Activated T-helper 9 cell treated with anti-CD3 and anti-CD28 coated beads, Interleukin-2, amount 50 U/mL, for 16 hours (primary cell): ENCODE data around the gene KIF5B.
"Not testable (repeated sequence)": the region's sequence is repeated elsewhere in the genome, so short reads cannot be mapped to it uniquely, and the experiment has no call there.

Experiments
- DNase-seq: peaks from one replicate; pipeline ENCODE4 v3.0.0-alpha.2; 2020; ENCODE audit warnings: low read depth

The KIF5B gene

DNA sequence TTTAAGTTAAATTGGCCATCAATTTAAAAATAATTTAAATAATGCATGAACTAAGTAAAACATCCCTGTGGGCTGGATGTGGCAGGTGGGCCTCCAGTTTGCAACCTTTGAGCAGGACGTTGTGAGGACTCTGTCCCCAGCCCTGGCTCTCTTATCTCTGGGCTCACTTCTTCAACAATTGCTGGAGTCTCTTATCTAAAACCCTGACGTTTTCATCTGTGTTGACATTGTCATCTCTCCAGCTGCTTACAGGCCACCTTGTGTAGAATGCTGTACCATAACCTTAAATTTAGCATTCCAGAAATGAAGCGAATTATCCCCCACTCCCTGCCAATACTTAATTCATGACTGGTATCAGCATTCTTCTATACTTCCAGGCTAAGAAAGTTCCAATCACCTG, 3.2 kb upstream of the KIF5B start:
- DNase-seq: no peak

DNA sequence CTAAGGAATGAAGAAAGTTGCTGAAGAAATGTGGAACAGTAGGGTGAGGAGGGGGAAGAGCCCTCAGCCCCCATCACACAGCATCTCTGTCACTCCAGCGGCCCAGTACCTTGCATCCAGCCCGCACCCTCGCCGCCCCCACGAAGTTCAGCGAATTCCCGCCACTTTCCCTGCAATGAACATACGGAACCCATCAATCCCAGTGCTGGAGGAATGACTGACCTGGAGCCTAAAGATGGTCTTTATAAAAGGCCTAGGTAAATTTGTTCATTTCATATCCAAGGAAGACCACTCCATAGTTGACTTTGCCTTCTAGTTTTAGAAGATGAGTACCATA, 779 bp upstream of the KIF5B start:
- no peak for DNase-seq

DNA sequence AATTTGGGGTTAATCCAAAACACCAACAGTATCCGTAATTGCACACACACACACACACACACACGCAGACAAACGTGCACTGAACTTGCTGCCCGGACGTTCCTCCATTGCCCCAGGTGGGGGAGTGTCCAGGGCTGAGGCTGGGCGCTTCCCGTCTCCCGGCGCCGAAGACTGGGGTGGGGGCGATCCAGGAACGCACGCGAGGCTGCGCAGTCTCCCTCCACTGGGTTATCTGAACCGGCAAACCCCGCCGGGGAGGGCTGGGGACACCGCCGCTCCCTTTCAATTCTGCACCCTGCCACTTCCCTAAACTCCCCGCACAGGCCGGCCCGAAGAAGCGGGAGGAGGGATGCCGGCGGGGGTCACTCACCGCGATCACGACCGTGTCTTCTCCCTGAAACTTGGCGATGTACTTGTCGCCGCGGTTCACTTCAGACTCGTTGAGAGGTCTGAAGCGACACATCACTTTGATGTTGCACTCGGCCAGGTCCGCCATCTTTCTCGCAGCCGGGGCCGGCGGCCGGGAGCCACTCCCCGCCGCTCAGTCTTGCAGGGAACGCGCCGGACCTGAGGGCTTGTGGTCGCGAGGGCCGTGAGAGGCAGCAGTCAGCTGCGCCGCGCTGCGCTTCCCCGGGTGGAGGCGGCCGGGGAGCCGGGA, 618 bp downstream of the KIF5B start:
- DNase-seq: peak; percentile 37

DNA sequence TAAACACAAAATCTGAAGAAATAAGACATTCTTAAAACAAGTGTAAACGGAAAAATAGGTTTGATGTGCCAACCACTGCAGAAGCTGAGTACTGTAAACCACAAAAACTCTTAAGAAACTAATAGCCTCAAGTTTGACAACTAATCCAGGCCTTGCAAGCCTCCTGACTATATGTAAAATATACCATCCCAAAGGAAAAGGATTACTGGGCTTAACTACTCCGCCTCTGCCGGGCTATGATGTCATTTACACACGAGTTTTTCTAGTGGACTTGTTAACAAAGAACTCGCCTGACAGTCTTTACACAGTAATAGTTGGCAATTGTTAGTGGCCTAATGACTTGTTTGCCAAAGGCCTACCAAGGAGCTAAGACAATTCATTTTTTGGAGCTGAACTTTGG, 2.1 kb downstream of the KIF5B start:
- no peak for DNase-seq

DNA sequence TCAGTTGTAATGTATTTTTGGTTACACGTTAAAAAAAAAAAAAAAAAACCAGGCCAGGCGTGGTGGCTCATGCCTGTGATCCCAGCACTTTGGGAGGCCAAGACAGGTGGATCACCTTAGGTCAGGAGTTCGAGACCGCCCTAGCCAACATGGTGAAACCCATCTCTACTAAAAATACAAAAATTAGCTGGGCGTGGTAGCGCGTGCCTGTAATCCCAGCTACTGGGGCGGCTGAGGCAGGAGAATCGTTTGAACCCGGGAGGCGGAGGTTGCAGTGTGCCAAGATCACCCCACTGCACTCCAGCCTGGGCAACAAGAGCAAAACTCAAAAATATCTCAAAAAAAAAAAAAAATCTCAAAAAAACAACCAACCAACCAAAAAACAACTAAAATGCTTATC, 2.8 kb downstream of the KIF5B start:
- DNase-seq: not testable (repeated sequence)

DNA sequence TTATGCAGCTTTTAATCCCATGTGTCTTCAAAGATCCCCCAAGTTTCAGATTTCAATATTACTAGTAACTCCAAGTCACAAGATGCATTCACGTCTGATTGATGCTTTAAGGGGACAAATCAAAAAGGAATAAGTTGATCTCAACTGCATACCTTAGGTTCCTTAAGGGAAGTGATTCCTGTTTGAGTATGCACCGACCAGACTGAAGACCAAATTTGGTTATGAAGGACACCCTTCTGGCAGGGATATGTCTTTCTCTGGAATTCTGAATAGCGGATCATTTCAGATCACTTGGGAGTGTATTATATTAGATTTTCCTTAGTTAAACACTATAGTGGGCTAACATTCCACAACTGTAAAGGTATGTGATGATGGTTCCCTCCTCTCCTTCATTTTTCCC, 4.3 kb downstream of the KIF5B start:
- no peak for DNase-seq

DNA sequence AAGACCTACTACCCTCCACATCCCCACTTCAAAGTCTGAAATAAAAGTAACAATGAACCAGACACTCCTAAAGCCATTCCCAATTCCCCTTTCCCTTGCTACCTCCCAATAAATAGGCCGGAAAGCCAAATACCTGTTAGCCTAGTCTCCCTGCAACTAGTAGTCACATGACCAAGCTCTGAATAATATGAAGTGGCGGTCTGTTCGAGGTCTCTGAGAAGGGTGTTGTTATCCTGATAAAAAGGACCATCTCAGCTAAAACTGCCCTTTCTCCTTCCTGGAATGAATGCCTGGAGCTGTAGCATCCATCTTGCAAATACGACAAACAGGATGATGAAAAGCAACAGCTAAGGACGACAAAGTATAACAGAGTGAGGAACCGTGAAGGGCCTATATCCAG, 6.0 kb downstream of the KIF5B start:
- DNase-seq: no peak

DNA sequence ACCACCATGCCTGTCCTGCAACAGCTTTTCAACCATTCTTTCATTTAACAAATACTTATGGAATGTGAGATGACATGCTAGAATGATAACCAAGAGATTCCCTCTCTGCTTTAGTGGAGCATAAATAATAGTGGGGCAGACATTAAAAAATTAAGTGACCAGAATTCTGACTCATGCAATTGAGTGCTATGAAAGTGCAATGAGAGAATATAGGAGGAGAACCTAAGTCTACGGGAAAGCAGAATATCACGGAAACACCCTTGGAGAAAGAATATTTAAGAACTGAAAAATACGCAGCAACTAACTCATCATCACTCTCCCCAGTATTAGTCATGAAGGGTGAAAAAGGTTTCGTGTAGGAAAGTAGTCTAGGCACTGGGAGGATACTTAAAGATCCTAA, 7.1 kb downstream of the KIF5B start:
- DNase-seq: no peak

DNA sequence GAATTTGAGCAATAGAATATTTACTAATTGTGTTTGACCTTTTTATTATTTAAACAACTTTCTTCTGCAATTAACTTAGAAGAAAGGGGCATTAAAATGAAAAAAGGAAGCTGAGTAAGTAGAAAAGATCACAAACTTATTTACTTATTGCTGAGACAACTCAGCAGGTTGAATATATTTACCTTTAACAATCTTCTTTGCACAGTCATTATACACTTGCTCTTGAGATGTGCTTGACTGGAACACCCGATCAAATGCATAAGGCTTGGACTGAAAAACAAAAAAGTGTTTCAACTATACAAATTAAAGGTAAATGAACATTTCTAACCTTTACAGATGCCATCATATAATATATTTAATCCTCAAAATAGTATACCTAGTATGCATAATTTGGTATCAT, 7.9 kb downstream of the KIF5B start:
- no peak for DNase-seq

DNA sequence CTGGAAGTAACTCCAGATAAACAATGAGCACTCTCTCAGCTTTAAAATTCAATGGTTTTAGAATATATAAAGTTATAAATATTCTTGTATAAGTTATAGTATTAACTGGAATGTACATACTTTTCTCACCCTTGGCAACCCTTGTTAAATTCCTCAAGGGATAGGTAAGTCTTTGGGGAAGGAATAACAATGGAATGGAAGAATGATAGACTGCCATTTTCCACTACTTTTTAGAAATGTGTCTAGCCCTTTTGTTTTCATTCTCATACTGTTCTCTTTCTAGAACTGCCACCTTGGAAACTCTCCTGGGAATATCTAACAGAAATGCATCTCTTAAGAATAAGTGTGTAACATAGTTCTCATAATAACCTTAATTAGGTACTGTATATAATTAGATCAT, 8.3 kb downstream of the KIF5B start:
- DNase-seq: no peak

DNA sequence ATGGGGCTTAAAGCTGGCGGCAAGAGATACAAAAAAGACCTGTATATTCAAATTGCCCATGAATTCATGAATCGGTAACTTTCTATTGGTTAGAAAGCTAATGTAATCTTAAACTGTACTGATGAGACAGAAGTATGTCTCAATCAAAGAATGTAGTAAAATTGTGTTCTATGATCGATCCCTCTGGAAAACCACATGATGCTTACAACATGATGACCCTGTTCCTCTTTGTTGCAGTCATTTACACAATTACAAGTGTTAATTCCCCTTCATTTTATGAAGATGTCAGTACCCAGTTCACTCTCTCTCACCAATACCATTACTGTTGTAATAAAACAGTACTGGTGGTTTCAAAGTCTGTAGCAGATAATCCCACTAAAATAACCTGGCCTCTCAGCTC, 10.1 kb downstream of the KIF5B start:
- no peak for DNase-seq

DNA sequence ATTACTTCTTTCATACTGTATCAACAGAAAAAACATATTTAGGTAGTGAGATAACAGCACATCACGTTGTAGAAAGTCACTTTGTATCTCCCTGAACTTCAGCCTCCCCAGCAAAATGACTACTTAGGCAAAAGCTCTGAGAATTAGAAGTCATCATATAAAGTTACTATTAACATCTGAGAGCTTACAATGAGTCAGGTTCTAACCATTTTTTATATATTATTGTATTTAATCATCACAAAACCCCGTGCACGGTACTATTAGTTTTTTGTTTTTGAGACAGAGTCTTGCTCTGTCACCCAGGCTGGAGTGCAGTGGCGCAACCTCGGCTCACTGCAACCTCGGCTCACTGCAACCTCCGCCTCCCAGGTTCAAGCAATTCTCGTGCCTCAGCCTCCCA, 13.5 kb downstream of the KIF5B start:
- DNase-seq: not testable (repeated sequence)

DNA sequence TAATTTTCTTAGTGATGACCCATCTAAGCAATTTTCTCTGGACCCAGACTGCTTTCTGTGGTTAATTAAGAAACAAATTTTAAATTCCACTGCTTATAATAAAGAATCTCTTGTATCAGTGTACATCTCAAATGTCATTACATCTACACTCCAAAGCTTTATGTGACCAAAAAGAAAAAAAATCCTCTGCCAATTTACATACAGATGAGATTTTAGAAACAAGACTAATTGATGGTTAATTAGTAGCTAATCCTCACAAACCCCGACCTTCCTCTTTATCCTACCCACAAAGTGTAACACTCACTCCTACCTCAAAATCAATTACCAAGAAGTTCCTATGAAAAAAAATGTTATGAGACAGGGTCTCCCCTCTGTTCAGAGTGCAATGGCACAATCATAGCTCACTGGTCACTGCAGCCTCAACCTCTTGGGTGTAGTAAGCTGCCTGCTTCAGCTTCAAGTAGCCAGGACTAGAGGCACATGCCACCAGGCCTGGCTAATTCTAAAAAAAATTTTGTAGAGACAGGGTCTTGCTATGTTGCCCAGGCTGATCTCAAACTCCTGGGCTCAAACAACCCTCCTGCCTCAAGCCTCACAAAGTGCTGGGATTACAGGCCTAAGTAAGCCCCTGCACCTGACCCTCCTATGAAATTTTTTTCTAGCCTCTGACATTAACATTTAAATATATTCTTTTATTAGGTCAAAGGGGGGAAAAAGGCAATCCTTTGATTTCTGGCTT, 14.8 kb downstream of the KIF5B start:
- no peak for DNase-seq

DNA sequence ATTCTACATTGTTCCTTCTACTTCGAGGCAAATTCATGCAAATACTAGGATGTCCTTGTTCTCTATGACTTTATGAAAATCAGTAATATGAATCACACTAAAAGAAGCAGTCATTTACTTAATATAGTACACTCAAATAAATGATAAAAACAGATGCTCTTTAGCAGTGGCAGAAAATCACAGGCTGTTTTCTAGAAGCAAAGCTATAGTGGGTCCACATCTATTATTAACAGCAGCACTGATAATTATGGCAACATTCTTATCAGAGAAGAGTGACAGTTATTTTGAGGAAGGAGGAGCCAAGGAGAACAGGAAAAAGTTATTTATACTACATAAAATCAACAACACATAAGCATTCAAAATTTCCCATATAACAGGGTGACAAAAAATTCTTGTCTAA, 16.5 kb downstream of the KIF5B start:
- no peak for DNase-seq

DNA sequence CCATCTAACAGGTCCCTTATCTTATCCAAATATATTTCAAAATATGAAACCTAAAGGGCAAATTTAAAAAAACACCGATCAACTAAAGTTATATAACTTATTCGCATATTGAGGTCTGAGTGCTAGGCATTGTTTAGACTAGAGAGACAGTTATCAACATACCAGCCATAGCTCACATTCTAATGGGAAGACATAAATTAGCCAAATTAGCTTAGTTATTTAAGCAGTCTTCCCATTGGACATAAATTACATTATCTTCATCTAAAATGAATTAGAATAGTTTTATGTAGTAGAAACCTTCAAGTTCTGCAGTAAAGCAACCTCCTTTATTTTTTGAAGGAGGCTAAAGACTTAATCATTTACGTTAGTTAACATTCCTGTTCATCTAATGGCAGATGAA, 17.4 kb downstream of the KIF5B start:
- DNase-seq: no peak

DNA sequence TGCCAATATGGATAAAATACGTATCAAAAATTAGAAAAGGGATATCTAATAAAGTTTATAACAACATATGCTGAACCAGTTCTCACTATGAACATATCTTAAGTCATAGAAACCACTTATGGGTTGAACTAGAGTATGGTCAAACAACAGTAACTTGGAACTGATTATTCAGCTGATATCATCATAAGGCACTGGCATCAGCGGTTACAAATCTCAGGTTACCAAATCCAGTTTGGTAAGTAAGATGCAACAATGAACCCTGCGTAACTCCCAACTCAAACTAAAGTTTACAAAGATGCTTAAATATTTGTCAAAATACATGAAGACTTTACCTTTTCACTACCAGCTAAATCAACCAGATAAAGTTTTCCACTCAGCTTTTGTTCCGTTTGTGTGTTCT, 19.3 kb downstream of the KIF5B start:
- no peak for DNase-seq

DNA sequence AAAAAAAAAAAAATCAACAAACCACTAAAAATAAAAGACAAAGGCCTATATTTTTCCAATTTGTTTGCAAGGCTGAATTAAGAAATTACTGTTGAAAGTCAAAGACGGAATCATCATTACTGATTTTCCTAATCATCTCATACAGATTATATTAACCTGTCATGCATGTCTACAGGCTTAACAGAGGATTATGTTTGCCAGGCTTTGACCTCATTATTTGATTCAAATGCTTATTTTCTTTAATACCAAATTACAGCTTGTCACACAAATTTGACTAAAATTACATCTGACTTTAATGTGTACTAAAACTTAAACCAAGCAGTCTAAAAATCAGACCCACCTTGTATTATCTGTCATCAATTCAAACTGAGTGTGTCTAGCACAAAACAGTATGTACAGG, 21.2 kb downstream of the KIF5B start:
- no peak for DNase-seq

DNA sequence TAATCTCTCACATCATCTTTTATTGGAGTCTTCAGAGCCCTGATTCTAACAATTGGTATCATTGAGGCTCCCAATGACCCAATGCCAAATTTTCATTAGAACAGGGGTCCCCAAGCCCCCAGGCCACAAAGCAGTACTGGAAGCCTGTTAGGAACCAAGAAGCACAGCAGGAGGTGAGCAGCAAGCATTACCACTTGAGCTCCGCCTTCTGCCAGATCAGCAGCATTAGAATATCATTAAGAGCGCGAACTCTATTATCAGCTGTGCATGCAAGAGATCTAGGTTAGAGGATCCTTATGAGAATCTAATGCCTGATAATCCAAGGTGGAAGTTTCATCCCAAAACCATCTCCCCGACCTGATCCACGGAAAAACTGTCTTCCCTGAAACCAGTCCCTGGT, 23.1 kb downstream of the KIF5B start:
- no peak for DNase-seq

DNA sequence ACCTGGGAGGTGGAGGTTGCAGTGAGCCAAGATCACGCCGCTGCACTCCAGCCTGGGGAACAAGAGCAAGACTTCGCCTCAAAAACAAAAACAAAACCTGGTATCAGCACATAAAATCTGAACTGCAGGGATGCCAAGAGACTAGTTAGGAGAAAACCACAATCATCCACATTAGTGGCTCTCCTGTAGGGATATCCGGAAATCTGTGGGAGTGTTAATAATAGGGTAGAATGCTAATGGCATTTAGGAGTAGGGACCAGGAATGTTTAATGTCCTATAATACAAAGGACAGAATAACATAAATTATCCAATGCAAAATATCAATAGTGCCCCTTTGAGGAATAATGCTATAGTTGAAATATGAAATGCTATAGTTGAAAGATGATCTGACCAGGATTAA, 24.3 kb downstream of the KIF5B start:
- DNase-seq: no peak

DNA sequence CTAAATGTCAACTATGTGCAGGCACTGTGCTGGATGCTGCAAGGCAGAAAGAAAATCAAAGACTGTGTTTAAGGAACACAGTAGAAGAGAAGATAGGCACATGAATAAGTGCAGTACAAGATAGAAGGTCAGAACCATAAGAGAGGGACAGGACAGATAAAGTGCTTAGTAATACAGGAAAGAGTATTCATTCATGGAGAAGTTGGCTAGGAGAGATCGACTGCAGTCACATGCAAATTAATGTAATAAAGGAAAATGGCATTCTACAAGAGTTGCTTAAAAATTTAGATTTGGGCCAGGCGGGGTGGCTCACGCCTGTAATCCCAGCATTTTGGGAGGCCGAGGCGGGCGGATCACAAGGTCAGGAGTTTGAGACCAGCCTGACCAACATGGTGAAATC, 24.8 kb downstream of the KIF5B start:
- DNase-seq: no peak

DNA sequence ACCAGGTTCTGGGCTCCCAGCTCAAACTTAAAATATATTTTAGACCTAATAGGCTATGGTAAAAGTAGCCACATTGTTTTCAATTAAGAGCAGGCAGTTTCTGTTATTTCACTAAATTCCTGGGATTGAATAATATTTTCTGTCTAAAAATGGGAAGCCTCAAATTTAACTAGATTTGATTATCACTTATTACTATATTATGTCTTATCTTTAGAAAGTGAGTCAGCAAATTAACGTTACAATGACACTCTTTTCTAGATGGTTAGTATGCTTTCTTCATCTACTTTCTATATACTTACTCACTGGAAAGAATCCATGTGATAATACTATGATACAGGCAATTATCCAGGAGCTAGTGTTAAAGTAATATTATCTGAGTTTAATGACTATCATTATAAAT, 27.5 kb downstream of the KIF5B start:
- DNase-seq: no peak

DNA sequence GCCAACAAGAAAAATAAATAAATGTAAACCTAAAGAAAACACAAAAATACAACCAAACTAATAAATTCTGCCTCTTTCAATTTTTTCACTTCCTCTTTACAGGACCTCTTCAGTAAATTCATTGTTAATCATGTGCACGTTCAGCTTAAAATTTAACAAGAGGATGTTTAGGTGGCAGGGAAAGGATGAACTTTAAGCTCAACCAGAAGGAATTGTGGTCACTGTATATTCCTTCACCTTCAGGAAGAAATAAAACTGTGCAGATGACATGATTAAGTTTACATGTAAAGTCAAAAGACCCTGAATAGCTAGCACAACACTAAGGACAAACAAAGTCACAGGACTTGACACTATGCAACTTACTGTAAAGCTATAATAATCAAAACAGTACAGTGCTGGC, 33.0 kb downstream of the KIF5B start:
- no peak for DNase-seq

DNA sequence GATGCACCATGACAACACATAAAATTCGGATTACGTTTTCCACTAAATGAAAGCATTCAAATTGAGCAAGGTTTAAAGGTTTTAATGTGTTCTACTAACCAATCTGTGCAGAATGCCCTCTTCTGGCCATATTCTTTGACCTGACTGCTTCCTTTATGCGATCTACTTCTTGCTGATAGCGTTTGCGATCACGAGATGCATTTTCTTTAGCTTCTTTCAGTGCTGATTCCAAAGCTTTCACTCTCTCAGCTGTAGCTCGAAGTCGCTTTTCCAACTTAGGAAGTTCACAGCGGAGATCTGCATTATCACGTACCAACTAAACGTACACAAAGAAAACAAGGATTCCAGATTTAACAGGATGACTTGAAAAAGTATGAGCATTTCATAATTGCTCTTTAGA, 39.2 kb downstream of the KIF5B start:
- no peak for DNase-seq

DNA sequence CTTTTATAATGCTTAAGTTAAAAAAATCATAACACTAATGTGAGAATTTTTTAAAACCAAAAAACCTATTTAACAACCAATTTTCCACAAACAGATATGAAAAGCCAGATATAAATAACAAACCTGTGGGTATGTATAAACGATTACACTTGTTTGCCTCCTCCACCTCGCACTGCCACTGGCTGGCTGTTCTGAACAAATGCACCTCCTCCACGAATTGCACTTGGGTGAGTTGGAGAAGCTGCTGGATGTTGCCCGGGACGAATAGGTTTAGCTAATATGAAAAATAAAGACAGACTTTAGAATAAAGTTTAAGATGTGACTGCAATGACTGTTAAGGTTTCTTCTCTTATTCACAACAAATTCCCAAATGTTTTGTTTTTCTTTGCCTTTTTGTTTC, 40.8 kb downstream of the KIF5B start:
- no peak for DNase-seq
